Fibroblast of mammary gland (primary cell): ENCODE measurements around the gene SPRR3.
"Not testable (repeated sequence)": the region's sequence is repeated elsewhere in the genome, so short reads cannot be mapped to it uniquely, and the experiment has no call there.

Experiments used
- DNase-seq: peaks from one replicate; pipeline ENCODE4 v3.0.0-alpha.2; 2010; ENCODE audit warnings: low read depth
- H3K4me3 ChIP-seq: 2 replicates; pipeline ENCODE4 v1.5.1; 2011; ENCODE audit warnings: low read depth, mild to moderate bottlenecking, low read length, moderate library complexity; ENCODE audit not compliant: control insufficient read depth
- TF ChIP-seq, protein P1 (sequence below): conservative IDR thresholded peaks from 2 replicates; pipeline ENCODE4 v1.5.1; 2011; ENCODE audit warnings: low read depth, low read length, inconsistent platforms; ENCODE audit not compliant: control insufficient read depth, insufficient read depth

Gene SPRR3

GRCh38 chr1:153000294-153000693 lies 1.3 kb upstream of the SPRR3 start:
- TF ChIP-seq, protein P1, sequence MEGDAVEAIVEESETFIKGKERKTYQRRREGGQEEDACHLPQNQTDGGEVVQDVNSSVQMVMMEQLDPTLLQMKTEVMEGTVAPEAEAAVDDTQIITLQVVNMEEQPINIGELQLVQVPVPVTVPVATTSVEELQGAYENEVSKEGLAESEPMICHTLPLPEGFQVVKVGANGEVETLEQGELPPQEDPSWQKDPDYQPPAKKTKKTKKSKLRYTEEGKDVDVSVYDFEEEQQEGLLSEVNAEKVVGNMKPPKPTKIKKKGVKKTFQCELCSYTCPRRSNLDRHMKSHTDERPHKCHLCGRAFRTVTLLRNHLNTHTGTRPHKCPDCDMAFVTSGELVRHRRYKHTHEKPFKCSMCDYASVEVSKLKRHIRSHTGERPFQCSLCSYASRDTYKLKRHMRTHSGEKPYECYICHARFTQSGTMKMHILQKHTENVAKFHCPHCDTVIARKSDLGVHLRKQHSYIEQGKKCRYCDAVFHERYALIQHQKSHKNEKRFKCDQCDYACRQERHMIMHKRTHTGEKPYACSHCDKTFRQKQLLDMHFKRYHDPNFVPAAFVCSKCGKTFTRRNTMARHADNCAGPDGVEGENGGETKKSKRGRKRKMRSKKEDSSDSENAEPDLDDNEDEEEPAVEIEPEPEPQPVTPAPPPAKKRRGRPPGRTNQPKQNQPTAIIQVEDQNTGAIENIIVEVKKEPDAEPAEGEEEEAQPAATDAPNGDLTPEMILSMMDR: no peak
- no peak overlapping the region for H3K4me3 ChIP-seq
- DNase-seq: no peak

DNA sequence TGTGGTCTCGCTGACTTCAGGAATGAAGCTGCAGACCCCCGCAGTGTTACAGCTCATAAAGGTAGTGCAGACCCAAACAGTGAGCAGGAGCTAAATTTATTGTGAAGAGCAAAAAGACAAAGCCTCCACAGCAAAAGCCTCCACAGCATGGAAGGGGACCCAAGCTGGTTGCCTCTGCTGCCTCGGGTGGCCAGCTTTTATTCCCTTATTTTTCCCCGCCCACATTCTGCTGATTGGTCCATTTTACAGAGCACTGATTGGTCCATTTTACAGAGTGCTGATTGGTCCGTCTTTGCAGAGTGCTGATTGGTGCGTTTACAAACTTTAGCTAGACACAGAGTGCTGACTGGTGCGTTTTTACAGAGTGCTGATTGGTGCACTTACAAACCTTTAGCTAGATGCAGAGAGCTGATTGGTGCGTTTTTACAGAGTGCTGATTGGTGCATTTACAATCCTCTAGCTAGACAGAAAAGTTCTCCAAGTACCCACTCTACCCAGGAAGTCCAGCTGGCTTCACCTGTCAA lies 9.7 kb downstream of the SPRR3 start:
- H3K4me3 ChIP-seq, DNase-seq: not testable (repeated sequence)

GRCh38 chr1:153021829-153022228 lies 20.3 kb downstream of the SPRR3 start:
- not testable (repeated sequence) for H3K4me3 ChIP-seq, DNase-seq

DNA sequence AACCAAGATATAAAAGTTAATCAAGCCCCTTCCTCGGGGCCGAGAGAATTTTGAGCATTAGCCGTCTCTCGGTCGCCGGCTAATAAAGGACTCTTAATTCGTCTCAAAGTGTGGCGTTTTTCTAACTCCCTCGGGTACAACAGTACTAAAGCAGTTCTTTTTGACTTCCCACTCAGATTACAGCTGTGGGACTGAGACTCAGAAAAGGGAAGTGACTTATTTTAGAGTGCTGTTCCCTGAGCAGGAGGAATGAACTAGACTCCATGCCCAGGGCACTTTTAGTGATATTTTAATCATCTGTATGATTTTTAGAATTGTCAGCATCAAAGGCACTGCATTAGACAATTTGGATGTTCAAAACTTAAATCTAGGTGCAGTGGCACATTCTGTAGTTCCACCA lies 20.8 kb downstream of the SPRR3 start:
- not testable (repeated sequence) for H3K4me3 ChIP-seq, DNase-seq

DNA sequence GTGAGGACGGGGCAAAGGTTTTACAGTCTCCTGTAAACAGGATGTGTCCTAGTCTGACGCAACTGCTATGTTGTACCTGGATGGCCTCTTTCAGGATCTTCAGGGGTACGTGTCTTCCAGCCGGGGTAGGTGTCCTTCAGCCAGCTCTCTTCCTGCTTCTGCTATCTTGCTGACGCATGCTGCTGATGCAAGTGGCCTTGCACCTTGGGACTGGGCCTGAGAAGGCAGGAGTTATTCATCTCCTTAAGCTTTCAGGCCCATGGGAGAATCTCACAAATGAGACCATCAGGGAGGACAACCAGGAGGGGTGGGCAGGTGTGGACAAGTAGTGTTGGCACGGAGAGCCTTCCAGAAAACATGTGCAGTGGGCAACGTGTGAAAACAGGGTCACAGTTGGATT lies 21.6 kb downstream of the SPRR3 start:
- no peak for DNase-seq
- TF ChIP-seq, protein P1: no peak
- H3K4me3 ChIP-seq: no peak overlapping the region

DNA sequence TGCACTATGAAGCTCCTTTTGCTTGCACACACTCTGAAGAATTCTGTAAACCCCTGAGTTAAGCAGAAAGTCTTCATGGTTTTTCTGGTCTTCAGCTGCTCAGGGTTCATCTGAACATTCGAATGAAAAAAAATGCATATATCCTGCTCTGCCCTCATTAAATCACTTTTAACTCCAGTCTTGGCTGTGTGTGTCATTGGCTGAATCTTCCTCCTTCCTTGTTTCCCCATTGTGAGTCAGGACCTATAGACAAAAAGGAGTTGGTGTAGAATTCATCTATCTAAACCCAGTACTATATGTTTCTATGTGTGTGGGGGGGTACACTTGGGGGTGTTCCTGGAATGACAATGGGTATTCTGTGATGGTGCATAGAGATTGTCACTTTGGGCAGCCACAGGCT lies 22.9 kb downstream of the SPRR3 start:
- no peak for DNase-seq
- no peak overlapping the region for H3K4me3 ChIP-seq
- TF ChIP-seq, protein P1: no peak

DNA sequence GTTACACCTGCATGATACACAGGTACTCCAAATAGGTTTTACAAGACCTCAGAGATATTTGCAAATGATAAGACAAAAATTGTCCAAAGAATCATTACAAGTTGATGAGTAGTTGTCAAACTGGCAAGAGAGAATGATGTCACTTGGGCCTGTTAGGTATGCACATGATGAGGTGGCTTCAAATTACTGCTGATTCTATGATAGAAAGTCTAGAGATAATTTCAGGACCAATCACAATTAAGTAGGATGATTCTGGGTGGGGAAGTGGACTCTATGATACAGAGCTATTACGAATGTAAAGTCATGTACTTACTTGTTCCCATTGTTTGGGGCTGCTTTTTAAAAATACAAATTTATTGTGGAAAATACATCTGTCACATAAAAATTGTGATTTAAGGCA lies 24.2 kb downstream of the SPRR3 start:
- H3K4me3 ChIP-seq: no peak overlapping the region
- no peak for DNase-seq
- TF ChIP-seq, protein P1: no peak

DNA sequence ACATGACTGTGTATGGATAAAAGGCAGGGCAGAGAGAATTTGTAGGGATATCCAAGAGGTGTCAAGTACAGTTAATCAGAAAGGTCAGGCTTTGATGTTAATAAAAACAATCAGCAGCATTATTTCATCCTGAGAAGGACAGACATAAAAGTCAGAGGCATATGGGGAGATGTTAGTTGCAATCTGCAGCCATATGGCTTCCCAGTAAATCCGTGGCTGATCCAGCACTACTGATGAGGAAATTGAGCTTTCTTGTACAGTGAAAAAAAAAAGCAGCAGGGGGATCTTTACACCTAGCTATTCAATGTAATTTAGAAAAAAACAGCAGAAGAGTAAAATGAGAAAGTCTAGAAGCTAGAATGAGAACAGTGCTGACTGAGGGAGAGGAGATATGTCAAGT lies 27.2 kb downstream of the SPRR3 start:
- TF ChIP-seq, protein P1: no peak
- DNase-seq: no peak

GRCh38 chr1:153030895-153031294 lies 29.3 kb downstream of the SPRR3 start, which contains the start of gene SPRR1B:
Gene SPRR1B, plus strand, starts transcription at chr1:153031203. Its CDS starts 1,143 bp downstream, at chr1:153032346.
- TF ChIP-seq, protein P1: no peak
- no peak for DNase-seq
- H3K4me3 ChIP-seq: no peak within 1 kb of the TSS

More for the DNA sequence above, 27.2 kb downstream of the SPRR3 start:
- H3K4me3 ChIP-seq: no peak overlapping the region
